Transverse colon (tissue), 4 donors: Measurements from ENCODE around the gene NOA1. TPM values are rescaled to one million over a fixed set of nuclear protein-coding genes. Genes with fewer than 3 reads are reported as not detected.
A peak's percentile ranks its signal among the peaks of the same experiment; 100 is the strongest.

Experiments used
- DNase-seq: peaks from one replicate; pipeline ENCODE4 v3.0.0-alpha.2; 2019
- H3K27ac ChIP-seq, 4 donors: fragments of 200-600 bp; sonication (generic); 2 replicates each; pipeline ENCODE4 v1.5.1; 2016 to 2018; ENCODE audit warnings: inconsistent platforms in 4 of 4
- H3K27me3 ChIP-seq: fragments of 200-600 bp; sonication (generic); 2 replicates; pipeline ENCODE4 v1.5.1; 2017; ENCODE audit warnings: inconsistent platforms
- H3K36me3 ChIP-seq, 4 donors: fragments of 200-600 bp; sonication (generic); 2 replicates each; pipeline ENCODE4 v1.5.1; 2017 to 2019; ENCODE audit warnings: inconsistent platforms in 4 of 4
- H3K4me1 ChIP-seq, 4 donors: fragments of 200-600 bp; sonication (generic); 2 replicates each; pipeline ENCODE4 v1.5.1; 2017 to 2020; ENCODE audit warnings: inconsistent platforms in 4 of 4
- H3K4me3 ChIP-seq, 4 donors: fragments of 200-600 bp; sonication (generic); 1 replicate in 1 of 4; 2 replicates in 3 of 4; pipeline versions ENCODE4 v1.5.1 to v1.6.1; 2017 to 2019; ENCODE audit warnings: inconsistent platforms in 4 of 4
- H3K9me3 ChIP-seq, 2 donors: fragments of 200-600 bp; sonication (generic); 2 replicates each; pipeline ENCODE4 v1.5.1; 2017 to 2019; ENCODE audit warnings: inconsistent platforms in 2 of 2
- CTCF ChIP-seq, 5 experiments: fragments of 200-600 bp in 3 of 5; fragments of 450-650 bp in 2 of 5; sonication (generic) in 3 of 5; IDR thresholded peaks; 1 replicate in 2 of 5; 2 replicates in 3 of 5; pipeline ENCODE4 v1.5.1; 2016 to 2017; ENCODE audit warnings: antibody characterized with exemption in 5 of 5, inconsistent platforms in 3 of 5, mild to moderate bottlenecking in 2 of 5, moderate library complexity in 1 of 5
- EP300 ChIP-seq: sonication (generic); formaldehyde crosslinking; IDR thresholded peaks from one replicate; pipeline ENCODE4 v1.6.1; 2017; ENCODE audit warnings: antibody characterized with exemption, low read depth
- POLR2A ChIP-seq: fragments of 450-650 bp; IDR thresholded peaks from one replicate; pipeline ENCODE4 v1.6.1; 2016; ENCODE audit warnings: antibody characterized with exemption, mild to moderate bottlenecking, moderate library complexity
- POLR2AphosphoS5 ChIP-seq, 3 donors: sonication (generic); formaldehyde crosslinking; IDR thresholded peaks; one replicate each; pipeline ENCODE4 v1.6.1; 2016; ENCODE audit warnings: antibody characterized with exemption in 3 of 3
- WGBS, 2 donors: methylation state at CpG; one replicate each; pipeline ENCODE4 v1.1.5; 2018; ENCODE audit warnings: low coverage in 1 of 2; 5-methylcytosine and 5-hydroxymethylcytosine counted together
- in situ Hi-C, 4 donors: fragments of 200-750 bp; cut with MboI; loops; one replicate each; pipeline versions ENCODE4 v1.15.0 to v1.15.1; 2017; ENCODE audit warnings: low sequenced_read_pairs in 3 of 4, low pct_ligation_motif_present in 1 of 4, low pct_unique_long_range_greater_than_20kb in 1 of 4
- intact Hi-C: fragments of 100-400 bp; cut with DNase I; formaldehyde crosslinking; loops from one replicate; pipeline ENCODE4 v1.15.1; 2023; ENCODE audit warnings: low total_unique reads
- total RNA-seq, 4 donors: library from RNA; depleted of rRNA; stranded (reverse); fragments of >200 nt; gene quantifications; one replicate each; pipeline ENCODE4 v1.1.0, GENCODE V29; 2016

Gene NOA1
- total RNA-seq, 4 donors from 2014 or later = 32.5 to 75.4 (median 39.6) TPM

GRCh38 chr4:56978750-56979303 is 1.4 kb upstream of the NOA1 start, which contains the start of gene POLR2B:
Gene POLR2B (plus strand): TSS chr4:56978896. CDS start chr4:56978986, 90 bp downstream.
- TF ChIP-seq EP300 = no peak
- peak; percentile 92 to 95 (median 94) for TF ChIP-seq POLR2AphosphoS5 (IDR thresholded peaks at IDR 0.05)
- TF ChIP-seq POLR2A = peak; percentile 86
- no peak for TF ChIP-seq CTCF (IDR thresholded peaks at IDR 0.05)
- WGBS, 2 donors = 0% methylated on average over 14 to 37 of the region's 37 CpGs
- Histone ChIP-seq H3K27me3 (no peaks in the 10 kb centered on the region), H3K4me3 (peak within 1 kb of the TSS; percentile 46 to 96 (median 78)), H3K4me1 (peaks cover 14 to 53% (median 42%) of the 10 kb centered on the region in 4 donors), H3K27ac (peak within 1 kb of the TSS; percentile 96 to 98 (median 97)), H3K36me3 (peaks cover 0 to 6% (median 2%) of the 10 kb centered on the region in 4 donors), H3K9me3 (no peaks in the 10 kb centered on the region)
- in situ Hi-C loops (no loop called here), intact Hi-C loops (loop anchor here (5.0 kb wide), 1 partner anchor 72 kb away; the partner anchor contains the start of gene REST)
- DNase-seq = peak; percentile 96

GRCh38 chr4:56976837-56977320 is 527 bp downstream of the NOA1 start:
- H3K36me3 ChIP-seq = peaks cover 4 to 26% (median 17%) of the 10 kb centered on the region in 4 donors
- peak overlapping the region; percentile 74 to 96 (median 78) for H3K4me3 ChIP-seq
- TF ChIP-seq POLR2AphosphoS5 (IDR thresholded peaks at IDR 0.05) (peak in 1 of 3 donors; percentile 6), POLR2A (no peak), CTCF (IDR thresholded peaks at IDR 0.05) (peak in 2 of 5 experiments; percentile 17 to 41), EP300 (no peak)
- intact Hi-C loops (loop anchor here (5.0 kb wide), 1 partner anchor 70 kb away; the partner anchor contains the start of gene REST), in situ Hi-C loops (no loop called here)
- peak; percentile 76 for DNase-seq
- no peaks in the 10 kb centered on the region for H3K27me3 ChIP-seq
- H3K9me3 ChIP-seq = peaks cover 6% of the 10 kb centered on the region in 2 donors
- peaks cover 14 to 44% (median 39%) of the 10 kb centered on the region in 4 donors for H3K4me1 ChIP-seq
- 1% methylated on average over 28 of the region's 46 CpGs; no CpG with 5 or more reads in 1 of the 2 donors for WGBS, 2 donors
- peak overlapping the region; percentile 96 to 98 (median 97) for H3K27ac ChIP-seq

- peaks cover 6% of the 10 kb centered on the region in 2 donors for H3K9me3 ChIP-seq
- intact Hi-C loops = loop anchor here (5.0 kb wide), 1 partner anchor 69 kb away; the partner anchor contains the start of gene REST
- H3K27me3 ChIP-seq = no peaks in the 10 kb centered on the region
- peak overlapping the region; percentile 96 to 98 (median 97) for H3K27ac ChIP-seq
- 0 to 1% methylated on average over 1 to 30 of the region's 35 CpGs for WGBS, 2 donors
- H3K4me3 ChIP-seq = peak overlapping the region; percentile 74 to 96 (median 78)
- TF ChIP-seq POLR2A (no peak), CTCF (IDR thresholded peaks at IDR 0.05) (no peak), POLR2AphosphoS5 (IDR thresholded peaks at IDR 0.05) (no peak), EP300 (no peak)
- peaks cover 4 to 28% (median 19%) of the 10 kb centered on the region in 4 donors for H3K36me3 ChIP-seq
- H3K4me1 ChIP-seq = peaks cover 14 to 39% (median 37%) of the 10 kb centered on the region in 4 donors
- no peak for DNase-seq
- in situ Hi-C loops = no loop called here
Measured at GRCh38 chr4:56976283-56976836, 1.0 kb downstream of the NOA1 start.

- no peak overlapping the region for H3K27ac ChIP-seq
- H3K9me3 ChIP-seq = peaks cover 6% of the 10 kb centered on the region in 2 donors
- in situ Hi-C loops = no loop called here
- intact Hi-C loops = no loop called here
- peaks cover 0 to 20% (median 18%) of the 10 kb centered on the region in 4 donors for H3K4me1 ChIP-seq
- no peaks in the 10 kb centered on the region for H3K27me3 ChIP-seq
- peaks cover 4 to 44% (median 25%) of the 10 kb centered on the region in 4 donors for H3K36me3 ChIP-seq
- no peak for DNase-seq
- H3K4me3 ChIP-seq = no peak overlapping the region
- TF ChIP-seq POLR2AphosphoS5 (IDR thresholded peaks at IDR 0.05) (no peak), EP300 (no peak), POLR2A (no peak), CTCF (IDR thresholded peaks at IDR 0.05) (no peak)
- 96 to 100% methylated on average over 3 of the region's 3 CpGs for WGBS, 2 donors
Measured at GRCh38 chr4:56973336-56973735, 4.1 kb downstream of the NOA1 start.
